ENCODE results near the gene SLC35F3.

DNA sequence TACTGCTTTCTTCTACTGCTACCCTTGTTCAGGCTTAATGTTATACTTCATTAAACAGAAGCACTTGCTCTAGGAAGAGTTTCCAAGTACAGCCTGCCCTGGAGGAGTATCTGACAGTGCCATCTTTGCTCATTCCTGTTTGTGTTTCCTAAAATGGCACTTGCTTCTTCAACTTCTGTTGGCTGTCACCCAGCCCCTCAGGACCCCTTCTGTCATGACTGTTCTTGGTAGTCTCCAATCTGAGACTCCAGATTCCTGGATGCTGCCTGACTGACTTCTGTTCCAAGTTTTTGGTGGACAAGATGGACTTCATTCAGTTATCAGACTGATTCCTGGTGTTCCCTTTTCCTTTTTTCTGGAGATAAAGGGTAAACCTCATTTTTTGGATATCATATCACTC lies 104.1 kb downstream of the SLC35F3 start:
- TF ChIP-seq, protein P1, sequence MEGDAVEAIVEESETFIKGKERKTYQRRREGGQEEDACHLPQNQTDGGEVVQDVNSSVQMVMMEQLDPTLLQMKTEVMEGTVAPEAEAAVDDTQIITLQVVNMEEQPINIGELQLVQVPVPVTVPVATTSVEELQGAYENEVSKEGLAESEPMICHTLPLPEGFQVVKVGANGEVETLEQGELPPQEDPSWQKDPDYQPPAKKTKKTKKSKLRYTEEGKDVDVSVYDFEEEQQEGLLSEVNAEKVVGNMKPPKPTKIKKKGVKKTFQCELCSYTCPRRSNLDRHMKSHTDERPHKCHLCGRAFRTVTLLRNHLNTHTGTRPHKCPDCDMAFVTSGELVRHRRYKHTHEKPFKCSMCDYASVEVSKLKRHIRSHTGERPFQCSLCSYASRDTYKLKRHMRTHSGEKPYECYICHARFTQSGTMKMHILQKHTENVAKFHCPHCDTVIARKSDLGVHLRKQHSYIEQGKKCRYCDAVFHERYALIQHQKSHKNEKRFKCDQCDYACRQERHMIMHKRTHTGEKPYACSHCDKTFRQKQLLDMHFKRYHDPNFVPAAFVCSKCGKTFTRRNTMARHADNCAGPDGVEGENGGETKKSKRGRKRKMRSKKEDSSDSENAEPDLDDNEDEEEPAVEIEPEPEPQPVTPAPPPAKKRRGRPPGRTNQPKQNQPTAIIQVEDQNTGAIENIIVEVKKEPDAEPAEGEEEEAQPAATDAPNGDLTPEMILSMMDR (optimal IDR thresholded peaks at IDR 0.05 in 1 of 3, IDR thresholded peaks at IDR 0.05 in 1 of 3, conservative IDR thresholded peaks at IDR 0.05 in 1 of 3; ENCODE audit: extremely low read depth in 1 of 3, insufficient read depth in 2 of 3, low read length in 3 of 3): no peak
- TF ChIP-seq EZH2 (IDR thresholded peaks at IDR 0.05; ENCODE audit: low read length): no peak
